Mucosa of descending colon (tissue), 3 donors: Measurements from ENCODE around the gene KIF3A. TPM values are rescaled to one million over a fixed set of nuclear protein-coding genes. Genes with fewer than 3 reads are reported as not detected.

ENCODE experiments used
- ATAC-seq: fragments of 200-7000 bp; cut with Tn5 transposase; one replicate; pipeline ENCODE4 v1.9.1; 2020; ENCODE audit warnings: mild to moderate bottlenecking, moderate library complexity
- DNase-seq, 3 donors: peaks; one replicate each; pipeline ENCODE4 v3.0.0-alpha.2; 2020
- H3K36me3 ChIP-seq: fragments of 200-600 bp; one replicate; pipeline ENCODE4 v1.8.0; 2021; ENCODE audit warnings: low read depth, mild to moderate bottlenecking
- H3K4me1 ChIP-seq: fragments of 200-600 bp; one replicate; pipeline ENCODE4 v1.8.0; 2021; ENCODE audit warnings: low read depth, mild to moderate bottlenecking
- H3K4me3 ChIP-seq: fragments of 200-600 bp; one replicate; pipeline ENCODE4 v1.8.0; 2021; ENCODE audit warnings: mild to moderate bottlenecking
- H3K9me3 ChIP-seq: fragments of 200-600 bp; one replicate; pipeline ENCODE4 v1.8.0; 2021; ENCODE audit warnings: mild to moderate bottlenecking
- CTCF ChIP-seq: fragments of 200-600 bp; IDR thresholded peaks from one replicate; pipeline ENCODE4 v1.8.0; 2022; ENCODE audit warnings: antibody characterized with exemption, mild to moderate bottlenecking
- intact Hi-C, 2 donors: fragments of 100-400 bp; cut with DNase I in 1 of 2; cut with micrococcal nuclease in 1 of 2; formaldehyde crosslinking; loops; one replicate each; pipeline versions ENCODE4 v1.11.0 to v1.11.1; 2022; cut with DNase I, micrococcal nuclease
- total RNA-seq, 3 donors: library from RNA; stranded (reverse); fragmentation: NEBNext Ultra II Directional in 2 of 3; extraction: Animal tissue kit (Norgen Biotek cat#: 25700) in 2 of 3; gene quantifications; one replicate each; pipeline versions ENCODE4 v1.2.1 to v1.2.4, GENCODE V29; 2021 to 2023
- donor health status: DM: no; HTN: no; CAD: no; lungs with moderate emphysema.
- donor health status: DM: no; HTN: no; CAD: no.
- donor health status: DM: no; HTN: yes; CAD: no.

The KIF3A gene
- total RNA-seq, 3 donors from 2014 or later: 3.2 to 11.0 (median 3.8) TPM

GRCh38 chr5:132777209-132778069, 40.1 kb upstream of the KIF3A start, which contains the start of gene SEPTIN8:
Gene SEPTIN8 (minus strand): TSS chr5:132777239. CDS start chr5:132777137, 102 bp downstream.
- peaks cover 20% of the 10 kb centered on the region for H3K4me1 ChIP-seq
- peak; percentile 66 to 78 (median 67) for DNase-seq
- intact Hi-C loops: no loop called here

GRCh38 chr5:132776938-132777208, 39.5 kb upstream of the KIF3A start:
- no peak for DNase-seq
- no peak for TF ChIP-seq CTCF
- peak; percentile 11 for ATAC-seq
- H3K4me3 ChIP-seq: peak overlapping the region; percentile 78
- peaks cover 20% of the 10 kb centered on the region for H3K4me1 ChIP-seq
- no peaks in the 10 kb centered on the region for H3K9me3 ChIP-seq
- no peaks in the 10 kb centered on the region for H3K36me3 ChIP-seq
- intact Hi-C loops: no loop called here

More at GRCh38 chr5:132777209-132778069, 40.1 kb upstream of the KIF3A start, which contains the start of gene SEPTIN8:
- TF ChIP-seq CTCF: no peak
- Histone ChIP-seq H3K9me3 (no peaks in the 10 kb centered on the region), H3K4me3 (peak within 1 kb of the TSS; percentile 78), H3K36me3 (no peaks in the 10 kb centered on the region)
- ATAC-seq: peak; percentile 78

- peak; percentile 61 for ATAC-seq
- DNase-seq: peak in 2 of 3 donors; percentile 40 to 64
- no peaks in the 10 kb centered on the region for H3K9me3 ChIP-seq
- no peak for TF ChIP-seq CTCF
- H3K4me1 ChIP-seq: peaks cover 20% of the 10 kb centered on the region
- no peaks in the 10 kb centered on the region for H3K36me3 ChIP-seq
- peak overlapping the region; percentile 78 for H3K4me3 ChIP-seq
- intact Hi-C loops: no loop called here
Observed at GRCh38 chr5:132776131-132776937, 39.0 kb upstream of the KIF3A start.

GRCh38 chr5:132775476-132775961, 38.2 kb upstream of the KIF3A start:
- Histone ChIP-seq H3K4me1 (peaks cover 20% of the 10 kb centered on the region), H3K9me3 (no peaks in the 10 kb centered on the region), H3K4me3 (no peak overlapping the region), H3K36me3 (no peaks in the 10 kb centered on the region)
- TF ChIP-seq CTCF: no peak
- ATAC-seq (no peak), DNase-seq (no peak)
- intact Hi-C loops: no loop called here

GRCh38 chr5:132774896-132775295, 37.5 kb upstream of the KIF3A start:
- H3K4me3 ChIP-seq: no peak overlapping the region
- no peak for TF ChIP-seq CTCF
- no peaks in the 10 kb centered on the region for H3K9me3 ChIP-seq
- ATAC-seq (peak; percentile 34), DNase-seq (no peak)
- no peaks in the 10 kb centered on the region for H3K36me3 ChIP-seq
- H3K4me1 ChIP-seq: peaks cover 20% of the 10 kb centered on the region
- intact Hi-C loops: no loop called here
